ENCODE measurements around the gene TLE3. TPM values are rescaled to one million over a fixed set of nuclear protein-coding genes. Genes with fewer than 3 reads are reported as not detected.

The TLE3 gene
- polyA plus RNA-seq, 1 experiment: 3.7 TPM

DNA sequence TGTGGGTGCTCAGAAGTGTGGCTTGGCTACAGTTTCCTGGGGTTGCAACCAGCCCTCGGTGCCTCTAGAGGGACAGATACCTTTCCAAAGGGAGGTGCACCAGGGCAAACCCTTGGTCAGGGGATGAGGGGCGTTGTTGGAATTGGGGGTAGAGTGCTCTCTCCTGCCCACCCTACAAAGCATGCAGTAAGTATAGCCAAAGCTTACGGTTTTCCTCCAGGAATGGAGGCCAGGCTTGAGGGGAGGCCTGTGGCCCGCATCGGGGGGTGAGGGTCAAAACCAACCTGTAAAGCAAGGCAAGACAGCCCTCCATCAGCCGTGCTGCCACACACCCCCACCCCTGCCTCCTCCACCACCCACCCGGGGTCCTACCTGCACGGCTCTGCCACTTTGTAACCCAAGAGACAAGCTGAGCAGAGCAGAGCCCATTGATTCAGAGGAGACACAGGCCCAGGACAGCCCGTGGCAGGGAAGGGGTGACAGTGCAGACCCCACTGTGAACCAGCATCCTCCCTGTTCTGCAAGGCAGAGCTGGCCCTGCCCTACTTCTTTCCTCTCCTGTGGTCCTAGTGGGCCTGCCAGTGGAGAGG lies 41.5 kb downstream of the TLE3 start:
- Histone ChIP-seq H3K36me3 (ENCODE audit: control insufficient read depth, insufficient read depth, low read length) (peaks cover 15% of the 10 kb centered on the region), H3K27me3 (ENCODE audit: control insufficient read depth, insufficient read depth, low read length) (no peaks in the 10 kb centered on the region), H3K4me3 (ENCODE audit: low read depth, low read length) (no peak overlapping the region)
- no peak for DNase-seq (ENCODE audit: low read depth)
- POLR2A ChIA-PET: no interaction called here
- CTCF ChIA-PET: interaction anchor here (0.7 kb wide), 1 partner anchor 19 kb away, joined by 3 read pairs; no protein-coding TSS in a partner anchor
- no peak for TF ChIP-seq CTCF (IDR thresholded peaks at IDR 0.05; ENCODE audit: insufficient read depth, low read depth, low read length)

DNA sequence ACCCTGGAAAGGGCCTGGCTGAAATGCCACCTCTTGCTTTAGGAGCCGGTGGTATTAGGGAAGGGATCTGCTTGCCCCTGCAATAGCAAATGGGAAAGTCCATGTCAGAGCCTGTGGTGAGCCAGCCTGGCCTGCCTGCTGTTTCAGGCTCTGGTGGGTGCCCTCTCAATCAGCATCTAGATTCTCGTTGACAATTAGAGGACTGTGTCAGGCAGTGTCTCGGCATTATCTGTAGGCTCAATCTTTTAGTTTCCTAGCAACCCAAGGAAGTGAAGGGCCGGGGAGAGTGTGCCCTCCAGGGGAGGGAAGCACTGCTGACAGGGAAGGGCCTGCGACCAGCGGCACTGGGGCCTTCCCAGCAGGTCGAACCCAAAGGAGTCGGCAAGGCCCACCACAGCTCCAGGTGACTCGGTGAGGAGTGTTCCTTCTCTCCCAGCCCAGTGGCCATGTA lies 42.1 kb downstream of the TLE3 start:
- peaks cover 14% of the 10 kb centered on the region for H3K36me3 ChIP-seq (ENCODE audit: control insufficient read depth, insufficient read depth, low read length)
- no peak overlapping the region for H3K4me3 ChIP-seq (ENCODE audit: low read depth, low read length)
- TF ChIP-seq CTCF (IDR thresholded peaks at IDR 0.05; ENCODE audit: insufficient read depth, low read depth, low read length): no peak
- ChIA-PET CTCF (interaction anchor here (0.7 kb wide), 1 partner anchor 19 kb away, joined by 3 read pairs; no protein-coding TSS in a partner anchor), POLR2A (no interaction called here)
- no peaks in the 10 kb centered on the region for H3K27me3 ChIP-seq (ENCODE audit: control insufficient read depth, insufficient read depth, low read length)
- no peak for DNase-seq (ENCODE audit: low read depth)

DNA sequence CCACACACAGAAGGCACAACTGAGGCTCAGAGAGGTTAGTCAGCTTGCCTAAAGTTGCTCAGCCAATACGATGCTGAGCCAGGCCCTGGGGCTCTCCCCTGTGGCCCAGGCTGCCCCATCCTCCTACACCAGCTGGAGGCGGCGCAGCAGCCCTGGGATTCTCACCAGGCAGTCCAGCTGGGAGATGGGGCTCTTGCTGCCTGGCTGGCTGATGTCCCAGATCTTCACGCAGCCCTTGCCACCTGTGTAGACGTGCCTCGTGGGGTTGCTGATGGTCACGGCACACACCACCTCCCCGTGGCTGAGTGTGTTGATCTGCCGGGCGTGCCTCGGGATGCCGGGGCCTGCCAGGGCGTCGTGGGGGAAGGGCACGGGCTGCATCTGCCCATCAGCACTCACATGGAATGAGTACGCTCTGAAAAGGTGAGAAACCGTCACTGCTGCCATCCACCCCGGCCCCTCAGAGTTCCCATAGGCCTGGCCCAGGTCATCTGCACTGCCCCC lies 42.8 kb downstream of the TLE3 start:
- Histone ChIP-seq H3K36me3 (ENCODE audit: control insufficient read depth, insufficient read depth, low read length) (peaks cover 11% of the 10 kb centered on the region), H3K4me3 (ENCODE audit: low read depth, low read length) (no peak overlapping the region), H3K27me3 (ENCODE audit: control insufficient read depth, insufficient read depth, low read length) (no peaks in the 10 kb centered on the region)
- no peak for DNase-seq (ENCODE audit: low read depth)
- TF ChIP-seq CTCF (IDR thresholded peaks at IDR 0.05; ENCODE audit: insufficient read depth, low read depth, low read length): no peak
- POLR2A ChIA-PET: no interaction called here
- CTCF ChIA-PET: no interaction called here

DNA sequence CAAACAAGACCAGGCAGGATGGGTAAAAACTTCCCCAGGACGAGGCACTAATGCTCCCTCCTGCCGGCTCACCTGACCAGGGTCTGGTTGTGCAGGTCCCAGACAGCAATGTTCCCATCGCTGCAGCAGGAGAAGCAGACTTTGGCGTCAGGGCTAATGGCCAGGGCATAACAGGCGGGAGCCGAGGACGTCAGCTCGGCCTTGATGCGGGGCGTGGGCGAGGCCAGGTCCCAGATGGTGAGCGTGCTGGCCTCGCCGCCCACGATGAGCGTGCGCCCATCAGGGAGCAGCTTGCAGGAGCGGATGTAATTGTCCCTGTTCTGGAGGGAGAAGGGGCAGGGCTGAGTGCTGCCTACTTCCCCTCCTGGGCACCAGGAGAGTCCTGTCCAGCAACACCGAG lies 43.4 kb downstream of the TLE3 start:
- H3K4me3 ChIP-seq (ENCODE audit: low read depth, low read length): no peak overlapping the region
- DNase-seq (ENCODE audit: low read depth): no peak
- H3K27me3 ChIP-seq (ENCODE audit: control insufficient read depth, insufficient read depth, low read length): no peaks in the 10 kb centered on the region
- CTCF ChIA-PET: no interaction called here
- TF ChIP-seq CTCF (IDR thresholded peaks at IDR 0.05; ENCODE audit: insufficient read depth, low read depth, low read length): no peak
- H3K36me3 ChIP-seq (ENCODE audit: control insufficient read depth, insufficient read depth, low read length): peaks cover 6% of the 10 kb centered on the region
- POLR2A ChIA-PET: no interaction called here

DNA sequence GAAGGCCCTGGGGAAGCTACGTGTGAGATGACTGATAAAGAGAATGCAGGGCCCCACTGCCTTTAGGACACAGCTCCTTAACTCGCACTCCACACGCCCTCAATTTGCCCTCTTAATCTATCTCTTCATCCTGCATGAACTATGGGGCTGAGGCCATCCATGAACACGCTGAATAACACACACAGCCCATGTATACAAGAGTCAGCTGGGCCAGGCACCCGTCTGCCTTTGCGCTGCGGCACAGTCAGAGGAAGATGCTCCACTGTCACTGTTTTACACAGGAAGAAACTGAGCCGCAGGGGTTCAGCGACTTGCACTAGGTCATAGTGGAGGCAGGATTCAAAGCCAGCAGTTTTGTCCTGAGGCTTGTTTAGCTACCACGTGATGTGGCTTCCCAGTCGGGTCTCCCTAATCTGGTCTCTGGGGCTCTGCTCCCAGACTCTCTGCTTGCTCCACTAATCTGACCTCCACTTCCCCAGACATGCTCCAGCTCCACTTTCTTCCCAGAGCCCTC lies 43.9 kb downstream of the TLE3 start:
- Histone ChIP-seq H3K4me3 (ENCODE audit: low read depth, low read length) (no peak overlapping the region), H3K36me3 (ENCODE audit: control insufficient read depth, insufficient read depth, low read length) (peaks cover 6% of the 10 kb centered on the region), H3K27me3 (ENCODE audit: control insufficient read depth, insufficient read depth, low read length) (no peaks in the 10 kb centered on the region)
- DNase-seq (ENCODE audit: low read depth): no peak
- no peak for TF ChIP-seq CTCF (IDR thresholded peaks at IDR 0.05; ENCODE audit: insufficient read depth, low read depth, low read length)
- POLR2A ChIA-PET: no interaction called here
- CTCF ChIA-PET: interaction anchor here (1.6 kb wide), 1 partner anchor 24 kb away, joined by 6 read pairs; no protein-coding TSS in a partner anchor

Data from BJ (cell line).